Thymus (tissue), 11 donors: Measurements from ENCODE around the gene MTURN. TPM values are rescaled to one million over a fixed set of nuclear protein-coding genes. Genes with fewer than 3 reads are reported as not detected.

ENCODE experiments used
- DNase-seq, 9 donors: peaks; one replicate each; pipeline ENCODE4 v3.0.0-alpha.2; 2013; ENCODE audit warnings: low spot score in 9 of 9, low read depth in 6 of 9, missing footprints in 1 of 9
- H3K27ac ChIP-seq, 2 donors: one replicate each; pipeline ENCODE4 v1.5.1; 2013; ENCODE audit warnings: control low read depth in 1 of 2, low read depth in 1 of 2, low read length in 1 of 2, mild to moderate bottlenecking in 1 of 2, moderate library complexity in 1 of 2
- H3K27me3 ChIP-seq, 2 donors: one replicate each; pipeline ENCODE4 v1.5.1; 2013; ENCODE audit warnings: low read length in 1 of 2; ENCODE audit not compliant: control insufficient read depth in 2 of 2, insufficient read depth in 1 of 2
- H3K36me3 ChIP-seq, 2 donors: one replicate each; pipeline ENCODE4 v1.5.1; 2013; ENCODE audit warnings: low read length in 1 of 2, mild to moderate bottlenecking in 1 of 2, moderate library complexity in 1 of 2; ENCODE audit not compliant: control insufficient read depth in 2 of 2, insufficient read depth in 2 of 2
- H3K4me1 ChIP-seq, 2 donors: one replicate each; pipeline ENCODE4 v1.5.1; 2013; ENCODE audit warnings: low read length in 2 of 2; ENCODE audit not compliant: control insufficient read depth in 2 of 2, insufficient read depth in 2 of 2
- H3K4me3 ChIP-seq, 2 donors: one replicate each; pipeline ENCODE4 v1.5.1; 2013; ENCODE audit warnings: low read length in 2 of 2, control low read depth in 1 of 2, mild to moderate bottlenecking in 1 of 2
- H3K9me3 ChIP-seq, 2 donors: one replicate each; pipeline ENCODE4 v1.5.1; 2013; ENCODE audit warnings: low read length in 1 of 2, mild to moderate bottlenecking in 1 of 2; ENCODE audit not compliant: control insufficient read depth in 2 of 2, insufficient read depth in 1 of 2
- WGBS: extraction: QIAGEN DNeasy Blood & Tissue Kit; methylation state at CpG from one replicate; pipeline ENCODE4 v1.1.7; 2013; 5-methylcytosine and 5-hydroxymethylcytosine counted together
- polyA plus RNA-seq: library from polyadenylated mRNA; stranded (reverse); fragments of 200-250 nt; gene quantifications from one replicate; pipeline ENCODE4 v1.2.3, GENCODE V29; 2013
- total RNA-seq: library from RNA; stranded (reverse); fragments of 120-200 nt; gene quantifications from one replicate; pipeline ENCODE4 v1.2.4, GENCODE V29; 2013
- donor health status: healthy.

Gene MTURN
- total and polyA plus RNA-seq, 2 donors: 6.4 to 18.9 TPM

DNA sequence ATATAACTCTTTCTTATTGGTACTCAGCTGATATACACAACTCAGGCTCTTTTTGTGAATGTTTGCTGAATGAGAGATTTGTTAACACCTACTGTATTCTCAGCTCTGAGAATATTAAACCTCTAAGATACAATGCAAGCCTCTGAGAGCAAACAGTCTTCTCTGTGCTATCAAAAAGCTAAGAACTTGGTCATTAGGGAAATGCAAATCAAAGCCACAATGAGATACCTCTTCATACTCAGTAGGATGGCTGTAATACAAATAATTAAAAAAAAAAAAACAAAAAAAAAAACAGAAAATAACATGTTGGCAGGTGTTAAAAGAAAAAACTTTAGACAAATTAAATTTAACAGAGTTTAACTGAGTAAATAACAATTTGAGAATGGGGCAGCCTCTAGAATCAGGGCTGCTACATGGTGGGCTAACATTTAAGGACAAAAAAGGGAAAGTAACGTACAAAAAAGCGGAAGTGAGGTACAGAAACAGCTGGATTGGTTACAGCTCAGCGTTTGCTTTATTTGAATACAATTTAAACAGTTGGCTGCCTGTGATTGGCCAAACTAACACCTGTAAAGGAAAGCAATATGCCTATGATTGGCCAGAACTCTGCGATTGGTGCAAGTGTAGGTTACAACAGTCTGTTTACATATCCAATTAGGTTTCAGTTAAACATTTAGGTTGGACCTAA, 14.8 kb upstream of the MTURN start:
- no peaks in the 10 kb centered on the region for H3K4me1 ChIP-seq
- H3K4me3 ChIP-seq: no peak overlapping the region
- H3K27me3 ChIP-seq: no peaks in the 10 kb centered on the region
- DNase-seq: no peak
- no peak overlapping the region for H3K27ac ChIP-seq
- no peaks in the 10 kb centered on the region for H3K9me3 ChIP-seq
- WGBS: 91% methylated on average over 4 of the region's 4 CpGs
- no peaks in the 10 kb centered on the region for H3K36me3 ChIP-seq

DNA sequence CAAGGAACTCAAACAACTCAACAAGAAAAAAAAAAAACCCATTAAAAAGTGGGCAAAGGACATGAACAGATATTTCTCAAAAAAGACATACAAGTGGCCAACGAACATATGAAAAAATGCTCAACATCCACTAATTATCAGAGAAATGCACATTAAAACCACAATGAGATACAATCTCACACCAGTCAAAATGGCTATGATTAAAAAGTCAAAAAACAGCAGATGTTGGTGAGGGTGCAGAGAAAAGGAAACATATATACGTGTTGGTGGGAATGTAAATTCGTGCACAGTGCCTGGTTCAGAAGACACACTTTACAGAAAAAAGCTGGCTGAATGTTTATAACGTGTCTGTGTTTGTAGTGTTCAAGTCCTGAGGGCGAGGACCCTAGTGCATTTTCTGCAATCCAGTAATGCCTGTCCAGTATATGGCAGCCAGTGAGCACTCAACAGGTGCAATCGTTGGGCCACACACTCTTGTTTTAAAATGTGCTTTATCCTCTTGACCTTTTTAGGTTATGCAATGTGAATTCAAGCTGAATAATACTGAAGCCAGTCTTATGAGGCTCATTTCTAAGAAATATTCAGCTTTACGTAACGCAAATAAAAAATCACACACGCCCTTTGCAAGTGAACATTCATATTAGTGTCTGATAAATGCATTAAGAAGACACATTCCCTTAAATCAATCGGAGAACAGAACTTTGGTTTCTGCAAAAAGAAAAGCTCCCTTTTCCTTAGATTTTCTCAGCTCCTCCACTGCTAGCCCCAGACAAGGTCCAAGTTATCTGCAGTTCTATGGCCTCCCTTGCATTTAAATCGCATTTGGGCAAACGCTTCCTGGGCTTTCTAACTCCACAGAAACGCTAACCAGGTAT, 813 bp upstream of the MTURN start:
- 45% methylated on average over 13 of the region's 13 CpGs for WGBS
- no peaks in the 10 kb centered on the region for H3K9me3 ChIP-seq
- H3K4me1 ChIP-seq: peaks cover 6 to 10% of the 10 kb centered on the region in 2 donors
- H3K36me3 ChIP-seq: no peaks in the 10 kb centered on the region
- no peak for DNase-seq
- H3K27ac ChIP-seq: no peak overlapping the region
- peak overlapping the region; percentile 45 to 84 for H3K4me3 ChIP-seq
- peaks cover 7 to 23% of the 10 kb centered on the region in 2 donors for H3K27me3 ChIP-seq

DNA sequence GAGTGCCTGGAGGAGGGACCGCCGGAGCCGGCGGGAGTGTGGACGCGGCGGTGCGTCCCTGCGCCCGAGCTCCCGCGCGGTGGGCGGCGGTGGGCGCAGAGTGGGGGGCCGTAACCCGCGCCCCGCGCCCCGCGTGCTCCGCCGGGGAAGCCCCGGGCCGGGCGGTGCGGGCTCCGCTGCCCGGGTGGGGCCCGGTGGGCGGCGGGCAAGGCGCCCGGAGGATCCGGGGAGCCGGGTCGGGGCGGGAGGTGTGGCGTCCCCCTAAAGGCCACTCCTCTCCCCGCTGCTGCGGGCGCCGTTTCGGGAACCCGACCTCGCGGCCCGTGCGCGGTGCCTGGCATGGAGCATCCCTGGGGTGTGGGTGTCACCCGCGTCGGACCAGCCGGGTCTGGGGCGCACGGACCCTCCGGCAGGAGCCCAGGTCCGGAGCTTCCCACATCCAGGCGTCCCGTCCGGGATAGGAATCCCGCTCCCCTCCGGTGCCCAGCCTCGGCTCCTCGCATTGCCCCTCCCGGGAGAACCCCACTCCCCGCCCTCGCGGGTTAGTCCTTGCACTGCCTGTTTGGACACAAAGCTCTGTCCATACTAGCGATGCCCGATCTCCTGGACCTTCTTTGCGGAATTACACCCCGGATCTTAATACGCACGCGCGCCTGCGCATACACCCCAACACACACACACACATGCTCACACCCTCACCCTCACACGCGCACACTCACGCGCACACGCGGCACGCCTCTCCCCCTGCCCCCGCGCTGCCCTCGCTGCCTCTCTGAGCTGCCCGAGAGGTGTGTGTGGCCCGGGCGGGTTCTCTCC, 723 bp downstream of the MTURN start:
- under 1% methylated on average over 93 of the region's 93 CpGs for WGBS

DNA sequence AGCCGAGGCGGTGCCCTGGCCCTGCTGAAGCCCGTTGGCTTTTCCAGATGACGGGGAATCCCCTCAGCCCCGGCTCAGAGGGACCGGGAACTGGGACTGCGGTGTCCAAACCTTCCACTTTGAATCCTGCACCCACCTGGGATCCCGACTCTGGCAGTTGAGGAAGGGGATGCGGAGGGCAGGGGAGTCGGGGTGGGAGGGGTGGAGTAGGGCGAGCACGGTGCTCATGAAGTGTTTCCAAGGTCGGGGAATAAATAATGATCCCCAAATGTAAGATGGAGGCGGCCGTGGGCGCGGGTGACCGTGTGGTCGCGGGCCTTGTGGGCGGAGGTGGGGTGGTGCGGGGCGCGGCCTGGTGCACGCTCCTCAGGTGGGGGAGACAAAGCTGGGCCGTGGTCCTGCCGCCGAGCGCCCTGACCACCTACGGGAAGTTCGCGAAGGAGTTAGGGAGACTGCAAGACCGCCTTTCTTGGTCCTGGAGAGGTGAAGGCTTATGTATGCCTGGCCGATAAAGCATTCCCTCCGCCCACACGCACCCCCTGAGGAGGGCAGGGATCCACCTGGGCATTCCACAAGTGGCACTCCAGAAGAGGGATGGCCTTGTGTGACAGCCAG, 1.4 kb downstream of the MTURN start:
- Histone ChIP-seq H3K36me3 (no peaks in the 10 kb centered on the region), H3K27me3 (peaks cover 7 to 23% of the 10 kb centered on the region in 2 donors), H3K4me1 (peaks cover 9 to 10% of the 10 kb centered on the region in 2 donors), H3K4me3 (peak overlapping the region; percentile 60 to 84), H3K27ac (no peak overlapping the region), H3K9me3 (no peaks in the 10 kb centered on the region)
- no peak for DNase-seq
- WGBS: 26% methylated on average over 36 of the region's 36 CpGs

More for the DNA sequence above, 723 bp downstream of the MTURN start:
- Histone ChIP-seq H3K27ac (peak overlapping the region in 1 of 2 donors; percentile 59), H3K4me3 (peak overlapping the region; percentile 60 to 84), H3K9me3 (no peaks in the 10 kb centered on the region), H3K4me1 (peaks cover 6 to 10% of the 10 kb centered on the region in 2 donors), H3K27me3 (peaks cover 7 to 23% of the 10 kb centered on the region in 2 donors), H3K36me3 (no peaks in the 10 kb centered on the region)
- peak in 1 of 9 donors; percentile 54 for DNase-seq

DNA sequence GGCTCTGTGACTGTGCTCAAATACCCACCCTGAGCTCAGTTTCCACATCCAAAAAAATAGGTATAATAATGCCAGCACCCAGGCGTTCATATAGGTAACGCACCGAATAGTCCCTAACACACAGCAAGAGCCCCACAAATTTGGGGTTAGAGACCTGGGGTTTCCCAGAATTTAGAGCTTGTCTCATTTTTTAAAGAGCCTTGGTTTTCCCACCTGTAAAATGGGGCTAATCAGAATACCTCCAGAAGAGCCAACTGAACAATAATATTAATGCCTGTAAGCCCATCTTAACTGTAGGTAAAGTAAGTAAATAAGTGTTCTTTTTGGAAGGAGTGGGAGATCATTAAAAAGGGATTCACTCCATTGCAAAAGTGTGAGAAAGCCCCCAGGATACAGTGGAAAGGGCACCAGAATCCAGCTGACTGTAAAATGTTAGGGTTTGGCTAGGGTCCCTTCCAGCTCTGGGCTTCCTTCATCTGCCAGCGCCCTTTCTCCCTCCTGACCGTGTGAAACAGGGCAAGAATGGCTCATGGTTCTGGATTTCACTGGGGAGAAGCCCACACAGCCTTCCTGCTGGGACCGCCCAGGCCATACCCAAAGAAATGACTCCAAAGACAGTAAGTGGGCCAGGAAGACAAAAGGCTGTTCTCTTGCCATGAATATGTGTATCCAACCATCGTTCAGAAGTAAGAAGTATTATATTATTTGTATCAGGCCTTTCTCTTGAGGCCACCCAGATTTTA, 2.1 kb downstream of the MTURN start:
- Histone ChIP-seq H3K27ac (no peak overlapping the region), H3K27me3 (peaks cover 7 to 23% of the 10 kb centered on the region in 2 donors), H3K9me3 (no peaks in the 10 kb centered on the region), H3K4me1 (peaks cover 10 to 13% of the 10 kb centered on the region in 2 donors), H3K4me3 (peak overlapping the region in 1 of 2 donors; percentile 84), H3K36me3 (no peaks in the 10 kb centered on the region)
- WGBS: 97% methylated on average over 7 of the region's 7 CpGs
- DNase-seq: no peak

DNA sequence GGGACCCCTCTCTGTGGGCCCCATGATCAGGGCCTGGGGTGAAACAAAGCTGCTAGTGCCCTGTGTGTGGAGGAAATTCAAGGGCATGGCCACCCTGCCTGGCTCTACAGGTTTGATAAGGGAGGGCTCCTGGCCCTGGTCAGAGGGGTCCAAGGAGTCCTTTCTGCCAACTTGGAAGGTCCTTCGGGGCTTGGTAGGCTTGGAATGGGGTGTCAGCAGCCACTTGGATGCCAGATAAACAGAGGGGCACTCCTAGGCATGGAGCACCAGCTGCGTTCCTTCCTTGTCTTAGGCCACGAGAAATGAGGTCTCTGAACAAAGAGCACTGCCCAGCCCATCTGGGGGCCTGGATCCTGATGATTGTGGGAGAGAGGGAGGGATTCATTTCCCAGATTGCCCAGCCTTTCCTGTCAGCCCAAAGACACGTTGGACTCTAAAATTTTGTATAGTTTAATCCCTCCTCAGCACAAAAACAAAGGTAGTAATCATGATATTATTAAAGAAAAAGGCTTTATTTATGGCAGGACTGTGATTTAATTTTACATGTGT, 5.1 kb downstream of the MTURN start:
- peaks cover 7 to 23% of the 10 kb centered on the region in 2 donors for H3K27me3 ChIP-seq
- WGBS: 96% methylated on average over 4 of the region's 4 CpGs
- no peaks in the 10 kb centered on the region for H3K9me3 ChIP-seq
- DNase-seq: no peak
- H3K36me3 ChIP-seq: no peaks in the 10 kb centered on the region
- H3K4me1 ChIP-seq: peaks cover 26 to 30% of the 10 kb centered on the region in 2 donors
- no peak overlapping the region for H3K4me3 ChIP-seq
- no peak overlapping the region for H3K27ac ChIP-seq

DNA sequence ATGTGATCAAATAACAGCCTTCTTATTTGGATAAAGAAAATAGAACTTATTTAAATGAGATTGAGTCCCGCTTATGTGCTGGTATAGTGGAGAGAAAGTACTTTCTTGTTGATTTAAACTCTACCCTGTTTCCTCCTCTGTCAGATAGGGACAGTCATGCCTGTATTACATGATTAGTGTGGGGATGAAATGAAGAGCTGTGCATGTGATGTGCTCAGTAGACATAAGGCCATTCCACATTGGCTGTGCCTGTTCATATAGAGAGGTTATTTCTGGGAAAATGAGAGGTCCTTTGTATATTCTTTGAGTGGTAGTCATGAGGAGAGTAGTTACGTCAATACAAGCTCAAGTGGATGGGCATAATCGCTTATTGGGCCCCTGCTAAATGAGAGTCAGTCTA, 5.7 kb downstream of the MTURN start:
- DNase-seq: no peak
- H3K4me1 ChIP-seq: peaks cover 26 to 33% of the 10 kb centered on the region in 2 donors
- peaks cover 7 to 18% of the 10 kb centered on the region in 2 donors for H3K27me3 ChIP-seq
- H3K27ac ChIP-seq: no peak overlapping the region
- H3K9me3 ChIP-seq: no peaks in the 10 kb centered on the region
- H3K36me3 ChIP-seq: no peaks in the 10 kb centered on the region
- 98% methylated on average over 3 of the region's 3 CpGs for whole genome bisulfite sequencing
- H3K4me3 ChIP-seq: no peak overlapping the region

DNA sequence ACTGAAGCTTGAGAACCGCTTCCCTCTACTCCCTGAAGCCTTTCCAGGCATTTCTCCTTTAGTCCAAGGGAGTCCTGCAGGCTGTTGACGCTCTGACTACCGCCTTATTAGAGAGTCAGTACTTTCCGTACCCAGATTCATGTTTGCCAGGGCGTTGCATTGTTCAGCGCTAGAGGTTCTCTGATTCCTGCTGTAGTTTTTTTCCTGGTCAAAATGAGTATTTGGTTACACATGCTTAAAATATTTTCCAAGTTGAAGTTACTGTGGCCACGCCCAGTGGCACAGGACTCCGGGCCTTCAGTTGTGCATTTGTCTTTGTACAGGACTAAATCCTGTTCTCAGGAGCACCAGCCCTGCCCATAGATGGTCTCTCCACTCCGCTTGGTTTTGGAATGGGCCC, 7.9 kb downstream of the MTURN start:
- peaks cover 38 to 43% of the 10 kb centered on the region in 2 donors for H3K4me1 ChIP-seq
- H3K36me3 ChIP-seq: no peaks in the 10 kb centered on the region
- DNase-seq: no peak
- no peaks in the 10 kb centered on the region for H3K27me3 ChIP-seq
- 94% methylated on average over 9 of the region's 9 CpGs for WGBS
- H3K9me3 ChIP-seq: no peaks in the 10 kb centered on the region
- H3K4me3 ChIP-seq: no peak overlapping the region
- peak overlapping the region in 1 of 2 donors; percentile 20 for H3K27ac ChIP-seq
